Stomach smooth muscle (tissue), 2 donors: ENCODE measurements around the gene PPP4R3A.
"Not testable (repeated sequence)": the region's sequence is repeated elsewhere in the genome, so short reads cannot be mapped to it uniquely, and the experiment has no call there.

ENCODE experiments used
- H3K27ac ChIP-seq: one replicate; pipeline ENCODE4 v1.7.0; 2013; ENCODE audit warnings: mild to moderate bottlenecking, low read length, inconsistent platforms
- H3K27me3 ChIP-seq, 2 donors: one replicate each; pipeline ENCODE4 v1.7.0; 2013; ENCODE audit warnings: low read length in 2 of 2; ENCODE audit not compliant: insufficient read depth in 2 of 2, control insufficient read depth in 1 of 2
- H3K36me3 ChIP-seq, 2 donors: one replicate each; pipeline ENCODE4 v1.7.0; 2013; ENCODE audit warnings: low read length in 2 of 2; ENCODE audit not compliant: control insufficient read depth in 2 of 2, insufficient read depth in 2 of 2
- H3K4me1 ChIP-seq: one replicate; pipeline ENCODE4 v1.7.0; 2013; ENCODE audit warnings: low read length; ENCODE audit not compliant: control insufficient read depth, insufficient read depth
- H3K4me3 ChIP-seq, 2 donors: one replicate each; pipeline ENCODE4 v1.7.0; 2013; ENCODE audit warnings: low read length in 2 of 2
- H3K9ac ChIP-seq, 2 donors: one replicate each; pipeline ENCODE4 v1.7.0; 2013; ENCODE audit warnings: low read length in 2 of 2, mild to moderate bottlenecking in 1 of 2
- H3K9me3 ChIP-seq, 2 donors: one replicate each; pipeline ENCODE4 v1.7.0; 2013; ENCODE audit warnings: low read length in 2 of 2; ENCODE audit not compliant: control insufficient read depth in 2 of 2
- donor health status: healthy.
- donor health status: Pancreatic carcinoma.

Gene PPP4R3A

GRCh38 chr14:91510171-91511042 lies at the start of gene PPP4R3A:
TSS of gene PPP4R3A (minus strand) at chr14:91510310. CDS start at chr14:91509647, 663 bp downstream.
- H3K27me3 ChIP-seq: no peaks in the 10 kb centered on the region
- H3K9ac ChIP-seq: peak within 1 kb of the TSS; percentile 96 to 99
- H3K36me3 ChIP-seq: no peaks in the 10 kb centered on the region
- H3K4me3 ChIP-seq: peak within 1 kb of the TSS; percentile 90
- H3K9me3 ChIP-seq: no peaks in the 10 kb centered on the region
- H3K4me1 ChIP-seq: peaks cover 14% of the 10 kb centered on the region
- peak within 1 kb of the TSS; percentile 99 for H3K27ac ChIP-seq

DNA sequence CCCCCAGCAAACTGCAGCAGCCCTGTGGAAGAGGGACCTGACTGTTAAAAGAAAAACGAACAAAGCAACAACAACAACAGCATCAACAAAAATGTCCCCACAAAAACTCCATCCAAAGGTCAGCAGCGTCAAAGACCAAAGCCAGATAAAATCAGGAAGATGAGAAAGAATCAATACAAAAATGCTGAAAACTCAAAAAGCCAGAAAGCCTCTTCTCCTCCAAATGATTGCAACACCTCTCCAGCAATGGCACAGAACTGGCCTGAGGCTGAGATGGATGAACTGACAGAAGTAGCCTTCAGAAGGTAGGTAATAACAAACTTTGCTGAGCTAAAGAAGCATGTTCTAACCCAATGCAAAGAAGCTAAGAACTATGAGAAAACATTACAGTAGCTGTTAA lies 45.4 kb upstream of the PPP4R3A start:
- no peak overlapping the region for H3K27ac ChIP-seq
- H3K4me1 ChIP-seq: no peaks in the 10 kb centered on the region
- H3K9ac ChIP-seq: no peak overlapping the region
- no peak overlapping the region for H3K4me3 ChIP-seq
- H3K9me3 ChIP-seq: no peaks in the 10 kb centered on the region
- H3K27me3 ChIP-seq: no peaks in the 10 kb centered on the region
- H3K36me3 ChIP-seq: no peaks in the 10 kb centered on the region

DNA sequence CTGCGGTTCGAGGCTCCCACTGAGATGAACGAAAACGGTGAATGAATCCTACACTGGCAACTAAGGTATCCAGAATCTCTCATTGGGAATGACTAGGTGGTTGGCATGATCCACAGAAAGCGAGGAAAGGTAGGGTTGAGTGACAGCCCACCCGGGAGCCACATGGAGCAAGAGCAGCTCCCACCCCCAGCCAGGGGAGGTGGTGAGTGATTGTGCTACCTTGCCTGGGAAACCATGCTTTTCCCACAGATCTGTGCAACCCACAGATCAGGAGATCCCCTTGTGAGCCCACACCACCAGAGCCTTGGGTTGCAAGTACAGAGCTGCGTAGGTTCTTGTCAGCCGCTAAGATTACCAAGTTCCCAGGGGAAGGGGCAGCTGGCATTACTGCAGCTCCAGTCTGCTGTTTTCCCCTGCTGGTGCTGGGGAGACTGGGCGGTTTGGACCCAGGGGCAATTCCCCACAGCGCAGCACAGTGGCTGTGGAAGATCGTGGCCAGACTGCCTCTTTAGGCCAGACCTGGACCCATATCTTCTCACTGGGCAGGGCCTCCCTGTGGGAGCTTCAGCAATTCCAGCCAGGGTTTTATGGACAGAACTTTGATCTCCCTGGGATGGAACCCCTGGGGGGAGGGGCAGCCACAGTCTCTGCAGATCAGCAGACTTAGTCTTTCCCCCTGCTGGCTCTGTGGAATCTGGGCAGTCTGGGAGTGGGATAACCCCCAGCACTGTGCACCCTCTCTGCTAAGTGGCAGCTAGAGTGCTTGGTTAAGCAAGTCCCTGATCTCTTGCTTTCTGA lies 44.6 kb upstream of the PPP4R3A start:
- no peaks in the 10 kb centered on the region for H3K36me3 ChIP-seq
- H3K4me3 ChIP-seq: no peak overlapping the region
- H3K4me1 ChIP-seq: no peaks in the 10 kb centered on the region

DNA sequence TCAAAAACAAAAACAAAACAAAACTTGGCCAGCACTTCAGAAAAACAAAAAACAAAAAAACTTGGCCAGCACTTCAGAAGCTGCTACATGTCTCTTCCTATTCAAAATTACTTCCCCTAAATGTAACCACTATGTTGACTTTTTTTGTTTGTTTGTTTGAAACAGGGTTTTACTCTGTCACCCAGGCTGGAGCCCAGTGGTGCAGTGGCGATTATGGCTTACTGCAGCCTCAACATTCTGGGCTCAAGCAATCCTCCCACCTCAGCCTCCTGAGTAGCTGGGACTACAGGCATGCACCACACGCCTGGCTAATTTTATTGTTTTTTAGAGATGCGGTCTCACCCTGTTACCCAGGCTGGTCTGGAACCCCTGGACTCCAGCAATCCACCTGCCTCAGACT lies 38.0 kb upstream of the PPP4R3A start:
- no peak overlapping the region for H3K4me3 ChIP-seq

More for the DNA sequence above, 44.6 kb upstream of the PPP4R3A start:
- no peaks in the 10 kb centered on the region for H3K9me3 ChIP-seq
- H3K27me3 ChIP-seq: no peaks in the 10 kb centered on the region
- no peak overlapping the region for H3K9ac ChIP-seq
- H3K27ac ChIP-seq: no peak overlapping the region

GRCh38 chr14:91545946-91546716 lies 36.0 kb upstream of the PPP4R3A start:
- Histone ChIP-seq H3K27me3 (peaks cover 0 to 3% of the 10 kb centered on the region in 2 donors), H3K4me1 (no peaks in the 10 kb centered on the region), H3K36me3 (no peaks in the 10 kb centered on the region), H3K4me3 (no peak overlapping the region), H3K27ac (no peak overlapping the region), H3K9ac (no peak overlapping the region), H3K9me3 (no peaks in the 10 kb centered on the region)

More for the DNA sequence above, 38.0 kb upstream of the PPP4R3A start:
- Histone ChIP-seq H3K27ac (no peak overlapping the region), H3K36me3 (no peaks in the 10 kb centered on the region), H3K4me1 (no peaks in the 10 kb centered on the region), H3K9me3 (no peaks in the 10 kb centered on the region), H3K9ac (no peak overlapping the region), H3K27me3 (peaks cover 0 to 3% of the 10 kb centered on the region in 2 donors)

GRCh38 chr14:91545204-91545603 lies 35.1 kb upstream of the PPP4R3A start:
- H3K27me3 ChIP-seq: peaks cover 0 to 3% of the 10 kb centered on the region in 2 donors
- H3K27ac ChIP-seq: no peak overlapping the region
- no peaks in the 10 kb centered on the region for H3K36me3 ChIP-seq
- no peaks in the 10 kb centered on the region for H3K4me1 ChIP-seq
- no peak overlapping the region for H3K4me3 ChIP-seq
- no peaks in the 10 kb centered on the region for H3K9me3 ChIP-seq
- H3K9ac ChIP-seq: no peak overlapping the region

- Histone ChIP-seq H3K4me3 (no peak overlapping the region), H3K9ac (no peak overlapping the region), H3K9me3 (no peaks in the 10 kb centered on the region), H3K4me1 (no peaks in the 10 kb centered on the region), H3K27ac (no peak overlapping the region), H3K27me3 (no peaks in the 10 kb centered on the region), H3K36me3 (no peaks in the 10 kb centered on the region)
These were observed 26.2 kb upstream of the PPP4R3A start for GRCh38 chr14:91536327-91536726.

GRCh38 chr14:91534059-91534458 lies 23.9 kb upstream of the PPP4R3A start:
- not testable (repeated sequence) for H3K4me3 ChIP-seq, H3K4me1 ChIP-seq, H3K9me3 ChIP-seq, H3K27me3 ChIP-seq, H3K9ac ChIP-seq, H3K27ac ChIP-seq, H3K36me3 ChIP-seq

DNA sequence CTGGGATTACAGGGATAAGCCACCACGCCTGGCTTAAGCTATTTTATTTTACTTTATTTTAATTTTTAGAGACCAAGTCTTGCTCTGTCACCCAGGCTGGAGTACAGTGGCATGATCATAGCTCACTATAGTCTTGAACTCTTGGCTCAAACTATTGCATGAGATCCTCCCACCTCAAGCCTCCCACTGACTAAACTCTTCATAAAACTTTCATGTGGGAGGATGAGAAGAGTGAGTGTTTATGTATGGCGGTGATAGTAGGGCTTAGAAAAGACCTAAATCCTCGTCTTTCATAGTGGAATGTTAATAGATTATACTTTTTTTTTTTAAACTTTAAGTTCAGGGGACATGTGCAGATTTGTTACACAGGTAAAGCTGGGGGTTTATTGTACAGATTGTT lies 23.5 kb upstream of the PPP4R3A start:
- no peaks in the 10 kb centered on the region for H3K36me3 ChIP-seq
- H3K27me3 ChIP-seq: no peaks in the 10 kb centered on the region
- no peaks in the 10 kb centered on the region for H3K9me3 ChIP-seq
- H3K4me1 ChIP-seq: no peaks in the 10 kb centered on the region
- no peak overlapping the region for H3K9ac ChIP-seq
- no peak overlapping the region for H3K27ac ChIP-seq
- H3K4me3 ChIP-seq: no peak overlapping the region

- Histone ChIP-seq H3K9ac (no peak overlapping the region), H3K9me3 (no peaks in the 10 kb centered on the region), H3K4me1 (no peaks in the 10 kb centered on the region), H3K36me3 (no peaks in the 10 kb centered on the region), H3K27me3 (no peaks in the 10 kb centered on the region), H3K4me3 (no peak overlapping the region), H3K27ac (no peak overlapping the region)
These were observed 13.9 kb upstream of the PPP4R3A start for GRCh38 chr14:91523972-91524371.
